HL-60/S4 treated with retinoic acid at 250 ng/mL for 4 days and 3 days (cell line): Measurements from ENCODE around the gene TMED1.

Source experiments
- in situ Hi-C: fragments of 300-500 bp; cut with MboI; formaldehyde crosslinking; loops from 2 replicates; pipeline ENCODE4 v1.7.0; 2022; ENCODE audit warnings: low sequenced_read_pairs

Gene TMED1

GRCh38 chr19:10832939-10833296, 3.1 kb downstream of the TMED1 start:
- in situ Hi-C loops, result no loop called here

GRCh38 chr19:10831987-10832938, 3.7 kb downstream of the TMED1 start:
- in situ Hi-C loops, result no loop called here

- in situ Hi-C loops, result no loop called here
These were observed 4.9 kb downstream of the TMED1 start for GRCh38 chr19:10830931-10831779.

- in situ Hi-C loops, result no loop called here
These were observed 5.6 kb downstream of the TMED1 start for GRCh38 chr19:10830370-10830769.

GRCh38 chr19:10829967-10830366, 6.0 kb downstream of the TMED1 start:
- in situ Hi-C loops, result no loop called here

DNA sequence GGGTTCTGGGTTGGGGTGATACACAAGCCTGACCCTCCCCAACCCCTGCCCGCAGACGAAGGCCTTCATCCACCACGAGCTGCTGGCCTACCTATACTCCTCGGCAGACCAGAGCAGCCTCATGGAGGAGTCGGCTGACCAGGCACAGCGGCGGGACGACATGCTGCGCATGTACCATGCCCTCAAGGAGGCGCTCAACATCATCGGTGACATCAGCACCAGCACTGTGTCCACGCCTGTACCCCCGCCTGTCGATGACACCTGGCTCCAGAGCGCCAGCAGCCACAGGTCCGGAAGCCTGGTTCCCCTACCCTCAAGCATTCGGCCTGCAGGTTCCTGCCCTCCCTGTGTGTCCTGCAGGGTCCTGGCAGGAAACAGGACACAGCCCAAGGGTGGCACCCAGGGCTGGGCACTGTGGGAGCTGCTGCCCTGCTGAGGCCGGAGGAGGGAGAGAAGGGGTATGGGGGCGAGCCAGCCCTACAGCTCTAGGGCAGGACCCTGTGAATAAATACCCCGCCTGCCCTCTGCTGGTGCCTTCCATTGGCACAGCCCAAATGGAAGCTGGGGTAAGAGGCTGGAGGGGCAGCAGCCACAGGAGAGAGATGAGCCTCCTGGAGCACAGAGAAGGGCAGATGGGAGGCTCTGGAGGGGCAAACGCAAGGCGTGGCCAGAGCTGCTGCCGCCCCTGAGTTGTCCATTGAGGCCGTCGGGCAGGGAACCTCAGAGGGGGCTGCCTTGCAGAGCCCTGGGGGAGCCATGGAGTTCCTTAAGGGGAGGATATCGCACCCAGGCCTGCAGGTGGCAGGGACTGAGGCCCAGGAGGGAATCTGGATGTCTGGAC, 6.8 kb downstream of the TMED1 start:
- in situ Hi-C loops, result no loop called here

GRCh38 chr19:10826846-10827245, 9.2 kb downstream of the TMED1 start:
- in situ Hi-C loops, result no loop called here

GRCh38 chr19:10826231-10826630, 9.8 kb downstream of the TMED1 start:
- in situ Hi-C loops, result no loop called here

GRCh38 chr19:10823690-10824089, 12.3 kb downstream of the TMED1 start:
- in situ Hi-C loops, result no loop called here

- in situ Hi-C loops, result no loop called here
These were observed 15.8 kb downstream of the TMED1 start for GRCh38 chr19:10820173-10820572.

GRCh38 chr19:10819124-10820060, 16.6 kb downstream of the TMED1 start:
- in situ Hi-C loops, result no loop called here

- in situ Hi-C loops, result no loop called here
These were observed 17.5 kb downstream of the TMED1 start for GRCh38 chr19:10818301-10819123.

GRCh38 chr19:10817291-10818038, 18.5 kb downstream of the TMED1 start:
- in situ Hi-C loops, result no loop called here

DNA sequence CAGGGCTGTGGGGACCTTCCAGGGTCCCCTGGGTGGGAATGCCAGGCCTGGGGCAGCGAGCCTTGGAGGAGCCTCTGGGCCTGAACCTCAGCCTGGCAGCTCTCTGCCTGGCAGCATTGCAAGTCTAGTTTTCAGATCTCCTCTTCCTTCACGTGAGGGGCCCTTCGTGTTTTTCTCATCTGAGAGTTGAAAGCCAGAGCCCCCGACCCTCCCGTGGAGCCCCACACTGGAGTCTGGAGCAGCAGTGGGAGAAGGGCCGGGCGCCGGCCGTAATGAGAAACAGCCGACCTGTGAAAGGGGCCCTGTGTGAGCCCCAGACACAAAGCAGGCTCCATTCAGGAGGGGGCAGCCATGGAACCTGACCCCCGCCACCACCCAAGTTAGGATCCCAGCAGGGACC, 19.3 kb downstream of the TMED1 start:
- in situ Hi-C loops, result no loop called here

- in situ Hi-C loops, result no loop called here
These were observed 19.9 kb downstream of the TMED1 start for GRCh38 chr19:10815969-10816644.

DNA sequence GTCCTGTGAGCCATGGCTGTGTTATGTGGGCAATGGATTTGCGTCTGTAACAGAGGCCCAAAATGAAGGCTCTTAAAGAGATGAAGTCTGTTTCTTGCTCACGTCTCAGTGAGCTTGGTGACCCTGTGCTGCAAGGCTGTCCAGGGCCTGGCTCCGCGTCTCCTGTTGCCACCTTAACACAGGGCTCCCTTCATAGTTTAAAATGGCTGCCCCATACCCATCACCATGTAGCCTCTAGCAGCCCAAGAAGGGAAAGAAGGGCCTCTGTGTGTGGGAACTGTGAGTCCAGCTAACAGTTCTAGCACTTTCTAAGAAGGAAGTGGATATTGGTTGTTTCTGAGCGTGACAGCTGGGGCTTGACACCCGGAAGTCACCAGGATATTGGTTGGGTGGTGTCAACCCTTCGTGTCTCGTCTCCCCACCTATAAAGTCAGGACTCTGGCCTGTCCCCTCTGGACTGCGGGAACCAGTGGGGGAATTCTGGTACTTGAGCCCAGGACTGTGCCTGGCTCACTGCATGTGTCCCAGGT, 20.9 kb downstream of the TMED1 start:
- in situ Hi-C loops, result no loop called here

- in situ Hi-C loops, result no loop called here
These were observed 23.1 kb downstream of the TMED1 start for GRCh38 chr19:10812902-10813404.
